Measurements from ENCODE around the gene PDE4C.

PDE4C gene

GRCh38 chr19:18224525-18225354 lies 1.5 kb downstream of the PDE4C start:
- DNase-seq (ENCODE audit: low read depth): peak; percentile 99
- no peak for TF ChIP-seq CTCF (conservative IDR thresholded peaks at IDR 0.05; ENCODE audit: control insufficient read depth, insufficient read depth, low read depth, low read length)
- peak overlapping the region; percentile 46 for H3K4me3 ChIP-seq (ENCODE audit: control insufficient read depth, low read depth, low read length)

- no peak for DNase-seq (ENCODE audit: low read depth)
- peak overlapping the region; percentile 46 for H3K4me3 ChIP-seq (ENCODE audit: control insufficient read depth, low read depth, low read length)
Observed at GRCh38 chr19:18223860-18224524, 2.2 kb downstream of the PDE4C start.

GRCh38 chr19:18221815-18222725 lies 4.2 kb downstream of the PDE4C start:
- no peak for TF ChIP-seq CTCF (conservative IDR thresholded peaks at IDR 0.05; ENCODE audit: control insufficient read depth, insufficient read depth, low read depth, low read length)
- no peak overlapping the region for H3K4me3 ChIP-seq (ENCODE audit: control insufficient read depth, low read depth, low read length)
- DNase-seq (ENCODE audit: low read depth): no peak

More at GRCh38 chr19:18223860-18224524, 2.2 kb downstream of the PDE4C start:
- no peak for TF ChIP-seq CTCF (conservative IDR thresholded peaks at IDR 0.05; ENCODE audit: control insufficient read depth, insufficient read depth, low read depth, low read length)

GRCh38 chr19:18220632-18221275 lies 5.5 kb downstream of the PDE4C start:
- no peak for DNase-seq (ENCODE audit: low read depth)
- H3K4me3 ChIP-seq (ENCODE audit: control insufficient read depth, low read depth, low read length): no peak overlapping the region
- TF ChIP-seq CTCF (conservative IDR thresholded peaks at IDR 0.05; ENCODE audit: control insufficient read depth, insufficient read depth, low read depth, low read length): no peak

GRCh38 chr19:18219911-18220631 lies 6.2 kb downstream of the PDE4C start:
- H3K4me3 ChIP-seq (ENCODE audit: control insufficient read depth, low read depth, low read length): no peak overlapping the region
- DNase-seq (ENCODE audit: low read depth): no peak
- TF ChIP-seq CTCF (conservative IDR thresholded peaks at IDR 0.05; ENCODE audit: control insufficient read depth, insufficient read depth, low read depth, low read length): no peak
